ENCODE measurements around the gene FOXJ3.

The FOXJ3 gene

DNA sequence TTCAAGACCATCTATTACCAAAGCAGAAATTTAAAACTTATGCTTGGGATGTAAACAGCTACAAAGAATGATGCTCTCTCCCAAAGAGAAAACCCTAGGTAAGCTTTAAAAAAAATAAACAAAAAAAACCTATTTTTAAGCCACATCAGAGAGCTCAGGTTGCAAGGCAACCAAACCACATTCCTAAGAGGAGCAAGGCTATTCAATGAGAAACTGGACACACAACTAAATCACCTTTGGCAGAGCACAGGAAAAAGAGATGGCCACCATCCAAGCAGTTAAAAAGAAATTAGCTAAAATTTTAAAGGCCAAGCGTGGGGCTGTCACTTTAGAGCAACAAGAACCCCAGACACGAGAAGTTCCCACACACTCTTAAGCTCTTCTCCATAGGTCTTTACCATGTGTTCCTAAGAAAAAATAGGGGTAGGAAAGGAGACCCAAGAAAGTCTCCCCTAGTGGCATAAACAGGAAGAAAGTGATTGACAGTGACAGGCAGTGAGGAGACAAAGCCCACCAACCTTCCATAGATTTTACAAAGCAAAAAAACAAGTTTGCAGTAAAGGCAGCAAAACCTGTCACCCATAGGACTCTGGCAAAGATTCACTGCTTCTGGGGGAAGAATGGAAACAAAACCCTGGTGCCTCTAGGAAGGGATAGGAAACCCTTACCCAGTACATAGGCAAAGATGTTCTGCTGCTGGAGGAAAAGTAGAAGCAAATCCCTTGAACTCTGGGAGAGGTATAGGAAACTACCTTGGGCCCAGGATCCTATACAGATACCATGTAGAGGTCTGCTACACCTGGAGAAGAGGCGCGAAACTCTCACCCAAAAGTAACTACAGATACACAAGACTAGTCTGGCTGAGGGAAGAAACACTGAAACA, 68.5 kb downstream of the FOXJ3 start:
- DNase-seq (ENCODE audit: low read depth, low spot score): peak; percentile 11
- H3K4me3 ChIP-seq (ENCODE audit: low read depth, low read length): no peak overlapping the region
- TF ChIP-seq, protein P1, sequence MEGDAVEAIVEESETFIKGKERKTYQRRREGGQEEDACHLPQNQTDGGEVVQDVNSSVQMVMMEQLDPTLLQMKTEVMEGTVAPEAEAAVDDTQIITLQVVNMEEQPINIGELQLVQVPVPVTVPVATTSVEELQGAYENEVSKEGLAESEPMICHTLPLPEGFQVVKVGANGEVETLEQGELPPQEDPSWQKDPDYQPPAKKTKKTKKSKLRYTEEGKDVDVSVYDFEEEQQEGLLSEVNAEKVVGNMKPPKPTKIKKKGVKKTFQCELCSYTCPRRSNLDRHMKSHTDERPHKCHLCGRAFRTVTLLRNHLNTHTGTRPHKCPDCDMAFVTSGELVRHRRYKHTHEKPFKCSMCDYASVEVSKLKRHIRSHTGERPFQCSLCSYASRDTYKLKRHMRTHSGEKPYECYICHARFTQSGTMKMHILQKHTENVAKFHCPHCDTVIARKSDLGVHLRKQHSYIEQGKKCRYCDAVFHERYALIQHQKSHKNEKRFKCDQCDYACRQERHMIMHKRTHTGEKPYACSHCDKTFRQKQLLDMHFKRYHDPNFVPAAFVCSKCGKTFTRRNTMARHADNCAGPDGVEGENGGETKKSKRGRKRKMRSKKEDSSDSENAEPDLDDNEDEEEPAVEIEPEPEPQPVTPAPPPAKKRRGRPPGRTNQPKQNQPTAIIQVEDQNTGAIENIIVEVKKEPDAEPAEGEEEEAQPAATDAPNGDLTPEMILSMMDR (IDR thresholded peaks at IDR 0.05; ENCODE audit: low read depth, low read length): no peak
- in situ Hi-C loops (cut with HindIII; ENCODE audit: low sequenced_read_pairs): no loop called here

DNA sequence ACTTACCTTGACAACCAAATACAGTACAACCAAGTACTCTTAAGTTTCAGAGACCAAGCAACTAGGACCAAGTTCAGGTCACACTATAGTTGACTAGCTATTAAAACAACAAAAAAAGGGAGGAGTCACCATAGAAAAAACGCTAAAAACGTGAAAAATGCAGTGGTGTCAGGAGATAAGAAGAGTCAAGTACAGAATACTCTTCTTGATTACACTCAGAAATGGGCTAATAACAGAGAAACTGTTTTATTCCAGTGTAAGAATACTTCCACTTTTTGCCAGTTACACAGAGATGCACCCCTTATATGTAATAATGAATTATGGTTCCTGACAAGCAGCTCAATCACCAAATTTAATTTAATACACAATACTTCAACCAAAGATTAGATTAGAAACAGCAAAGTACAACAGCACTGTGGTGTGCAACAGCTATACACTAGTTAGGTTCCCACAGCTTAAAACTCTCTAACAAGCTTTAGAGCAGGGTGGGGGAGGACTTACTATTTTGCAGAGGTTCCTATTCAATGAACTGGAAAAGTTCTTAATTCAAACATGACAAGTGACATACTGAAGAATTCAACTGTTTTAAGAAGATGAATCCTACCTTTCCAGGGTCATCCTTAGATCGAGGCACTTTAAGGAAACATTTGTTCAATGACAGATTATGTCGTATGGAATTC, 70.4 kb downstream of the FOXJ3 start:
- no peak for DNase-seq (ENCODE audit: low read depth, low spot score)
- in situ Hi-C loops (cut with HindIII; ENCODE audit: low sequenced_read_pairs): no loop called here
- H3K4me3 ChIP-seq (ENCODE audit: low read depth, low read length): no peak overlapping the region
- TF ChIP-seq, protein P1 (IDR thresholded peaks at IDR 0.05; ENCODE audit: low read depth, low read length): no peak

DNA sequence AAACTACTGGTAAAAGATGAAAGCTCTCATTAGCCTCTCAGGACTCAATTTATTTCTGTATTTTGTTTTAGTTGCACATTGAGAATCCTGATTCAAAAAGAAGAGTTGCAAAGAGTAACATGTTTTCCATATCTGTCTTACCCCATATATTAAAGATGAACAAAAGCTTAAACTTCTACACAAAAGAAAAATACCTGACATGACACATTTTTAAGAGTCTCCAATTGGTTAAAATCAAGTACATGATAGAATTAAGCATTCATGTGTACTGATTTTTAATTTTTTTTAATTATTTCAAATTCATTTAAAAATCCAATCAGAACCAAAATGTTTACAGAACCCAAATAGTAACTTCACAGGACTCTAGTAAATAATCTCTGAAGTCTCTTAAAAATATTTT, 72.0 kb downstream of the FOXJ3 start:
- TF ChIP-seq, protein P1 (IDR thresholded peaks at IDR 0.05; ENCODE audit: low read depth, low read length): no peak
- no peak for DNase-seq (ENCODE audit: low read depth, low spot score)
- in situ Hi-C loops (cut with HindIII; ENCODE audit: low sequenced_read_pairs): no loop called here
- no peak overlapping the region for H3K4me3 ChIP-seq (ENCODE audit: low read depth, low read length)

DNA sequence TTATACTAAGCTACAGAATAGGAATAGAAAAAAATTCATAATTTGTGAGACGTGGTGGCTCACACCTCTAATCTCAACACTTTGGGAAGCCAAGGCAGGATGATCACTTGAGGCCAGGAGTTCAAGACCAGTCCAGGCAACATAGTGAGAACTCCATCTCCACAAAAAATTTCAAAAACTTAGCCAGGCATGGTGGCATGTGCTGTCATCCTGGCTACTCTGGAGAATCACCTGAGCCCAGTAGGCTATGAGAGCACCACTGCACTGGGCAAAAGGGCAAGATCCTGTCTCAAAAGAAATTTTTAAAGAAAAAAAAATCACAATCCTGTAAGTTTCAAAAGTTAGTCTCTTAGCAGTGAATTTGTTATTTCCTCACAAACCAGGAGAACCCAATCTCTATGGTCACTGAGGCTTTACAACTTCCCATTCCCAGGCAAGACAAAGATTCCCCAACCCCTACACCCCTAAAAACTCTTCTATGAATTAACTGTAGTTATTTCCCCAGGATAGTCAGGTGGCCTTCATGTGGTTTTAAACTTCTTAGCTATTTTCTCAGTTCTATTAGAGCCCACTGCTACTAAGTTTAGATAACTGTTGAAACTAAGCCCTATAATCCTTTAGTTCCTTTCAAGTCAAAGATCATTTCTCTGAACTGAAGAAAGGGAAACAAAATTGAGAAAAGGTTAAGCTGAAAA, 74.5 kb downstream of the FOXJ3 start:
- no peak for DNase-seq (ENCODE audit: low read depth, low spot score)
- in situ Hi-C loops (cut with HindIII; ENCODE audit: low sequenced_read_pairs): no loop called here
- TF ChIP-seq, protein P1 (IDR thresholded peaks at IDR 0.05; ENCODE audit: low read depth, low read length): no peak
- no peak overlapping the region for H3K4me3 ChIP-seq (ENCODE audit: low read depth, low read length)

DNA sequence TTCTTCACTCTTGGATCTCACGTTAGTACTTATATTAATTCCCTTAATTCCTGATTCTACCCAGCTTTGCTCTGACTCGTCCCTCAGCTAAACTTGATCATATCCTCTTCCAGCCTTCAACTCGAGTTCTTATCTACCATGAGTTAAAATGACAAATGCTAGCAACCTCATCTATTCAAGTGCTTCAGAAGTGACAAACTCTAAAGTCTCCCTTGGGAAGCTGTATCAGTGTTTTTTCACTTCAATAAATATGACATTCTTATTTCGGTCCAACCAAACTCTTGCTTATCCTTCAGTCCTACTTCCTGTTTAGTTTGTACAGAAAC, 75.3 kb downstream of the FOXJ3 start:
- H3K4me3 ChIP-seq (ENCODE audit: low read depth, low read length): no peak overlapping the region
- TF ChIP-seq, protein P1 (IDR thresholded peaks at IDR 0.05; ENCODE audit: low read depth, low read length): no peak
- no peak for DNase-seq (ENCODE audit: low read depth, low spot score)
- in situ Hi-C loops (cut with HindIII; ENCODE audit: low sequenced_read_pairs): no loop called here

DNA sequence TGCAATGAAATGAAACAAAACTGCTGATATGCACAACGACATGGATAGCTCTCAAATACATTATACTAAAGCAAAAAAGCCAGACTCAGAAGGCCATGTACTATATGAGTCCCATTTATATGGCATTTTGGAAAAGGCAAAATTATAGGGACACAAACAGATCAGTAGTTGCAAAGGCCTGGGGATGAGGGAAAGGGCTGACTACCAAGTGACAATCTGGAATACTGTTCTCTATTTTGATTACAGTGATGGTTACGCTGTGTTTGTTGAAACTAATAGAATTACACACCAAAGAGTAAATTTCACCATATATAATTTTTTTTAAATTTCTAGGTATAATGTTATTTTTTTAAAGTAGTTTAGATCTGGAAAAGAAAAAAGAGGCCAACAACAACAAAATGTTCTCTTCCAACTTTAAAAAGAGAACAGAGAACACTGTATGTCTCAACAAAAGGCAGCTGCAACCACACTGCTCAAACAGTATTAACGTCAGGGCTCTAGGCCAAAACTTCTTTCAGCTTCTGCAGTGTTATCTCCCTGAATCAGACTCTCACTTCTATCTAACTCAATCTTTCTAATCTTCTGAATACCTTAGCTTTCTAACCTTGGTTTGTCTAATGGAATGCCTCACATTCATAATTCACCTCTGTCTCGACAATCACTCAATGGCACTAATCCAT, 75.8 kb downstream of the FOXJ3 start:
- TF ChIP-seq, protein P1 (IDR thresholded peaks at IDR 0.05; ENCODE audit: low read depth, low read length): no peak
- no peak overlapping the region for H3K4me3 ChIP-seq (ENCODE audit: low read depth, low read length)
- in situ Hi-C loops (cut with HindIII; ENCODE audit: low sequenced_read_pairs): no loop called here
- peak; percentile 67 for DNase-seq (ENCODE audit: low read depth, low spot score)

All from astrocyte of the spinal cord (primary cell).